ENCODE measurements around the gene TNIK.

TNIK gene

DNA sequence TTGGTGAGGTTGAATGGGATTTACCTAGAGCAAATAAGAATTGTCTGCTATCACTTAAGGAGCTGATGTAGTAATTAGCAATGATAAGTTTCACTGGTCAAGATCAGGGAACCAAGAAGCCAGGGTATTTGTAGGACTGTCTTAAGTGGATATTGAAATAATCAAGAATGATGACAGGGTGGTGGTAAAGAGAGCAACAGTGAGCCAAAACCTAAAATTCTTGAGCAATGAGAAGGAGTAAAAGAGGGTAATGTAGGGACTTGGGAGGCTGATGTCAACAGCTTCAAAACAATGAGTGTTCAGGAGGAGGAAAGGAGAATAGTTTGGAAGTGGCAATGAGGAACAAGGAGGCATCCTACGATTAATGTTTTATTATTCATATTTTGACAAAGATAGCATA is 402.1 kb downstream of the TNIK start:
- Histone ChIP-seq H3K4me3 (ENCODE audit: low read depth, low read length, poor library complexity, severe bottlenecking) (no peak overlapping the region), H4K20me1 (ENCODE audit: insufficient read depth, low read length) (no peaks in the 10 kb centered on the region), H3K27me3 (ENCODE audit: insufficient read depth, low read length) (no peaks in the 10 kb centered on the region), H3K4me1 (ENCODE audit: insufficient read depth, low read length, severe bottlenecking) (no peaks in the 10 kb centered on the region), H3K36me3 (ENCODE audit: insufficient read depth, low read length) (no peaks in the 10 kb centered on the region), H2AFZ (ENCODE audit: low read length) (no peak overlapping the region), H3K9me3 (ENCODE audit: low read length) (no peaks in the 10 kb centered on the region), H3K79me2 (ENCODE audit: insufficient read depth, low read length) (no peaks in the 10 kb centered on the region), H3F3A (ENCODE audit: insufficient read depth, low read length) (no peaks in the 10 kb centered on the region), H3K9me2 (ENCODE audit: low read depth, low read length) (no peaks in the 10 kb centered on the region), H3K4me2 (ENCODE audit: low read length) (no peak overlapping the region), H3K9ac (ENCODE audit: low read length) (no peak overlapping the region), H3K27ac (ENCODE audit: low read depth, low read length, poor library complexity, severe bottlenecking) (no peak overlapping the region)
- TF ChIP-seq CTCF (IDR thresholded peaks at IDR 0.05; ENCODE audit: low read length) (no peak), EZH2 (IDR thresholded peaks at IDR 0.05; ENCODE audit: borderline replicate concordance, low read length) (no peak)

DNA sequence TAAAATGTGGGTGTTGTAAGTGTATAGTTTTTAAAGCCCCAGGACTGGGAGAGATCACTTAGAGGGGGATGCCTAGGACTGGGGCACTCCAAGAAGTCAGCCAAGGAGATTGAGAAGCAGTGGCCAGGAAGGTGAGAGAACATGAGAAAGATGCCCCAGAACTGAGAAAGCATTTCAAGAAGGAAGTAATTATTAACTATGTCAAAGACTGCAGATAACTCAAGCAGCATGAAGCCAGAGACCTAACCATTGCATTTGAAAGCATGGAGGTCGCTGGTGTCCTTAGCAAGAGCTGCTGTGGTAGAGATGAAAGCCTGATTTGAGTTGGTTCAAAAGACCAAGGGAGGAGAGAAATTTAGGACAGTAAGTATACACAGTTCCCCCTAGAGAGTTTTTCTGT is 403.1 kb downstream of the TNIK start:
- Histone ChIP-seq H3K79me2 (ENCODE audit: insufficient read depth, low read length) (no peaks in the 10 kb centered on the region), H3K9ac (ENCODE audit: low read length) (no peak overlapping the region), H3K36me3 (ENCODE audit: insufficient read depth, low read length) (no peaks in the 10 kb centered on the region), H3K4me2 (ENCODE audit: low read length) (no peak overlapping the region), H3K4me3 (ENCODE audit: low read depth, low read length, poor library complexity, severe bottlenecking) (no peak overlapping the region), H3F3A (ENCODE audit: insufficient read depth, low read length) (no peaks in the 10 kb centered on the region), H3K4me1 (ENCODE audit: insufficient read depth, low read length, severe bottlenecking) (no peaks in the 10 kb centered on the region), H4K20me1 (ENCODE audit: insufficient read depth, low read length) (no peaks in the 10 kb centered on the region), H3K27ac (ENCODE audit: low read depth, low read length, poor library complexity, severe bottlenecking) (no peak overlapping the region), H2AFZ (ENCODE audit: low read length) (no peak overlapping the region), H3K9me2 (ENCODE audit: low read depth, low read length) (no peaks in the 10 kb centered on the region), H3K27me3 (ENCODE audit: insufficient read depth, low read length) (no peaks in the 10 kb centered on the region), H3K9me3 (ENCODE audit: low read length) (no peaks in the 10 kb centered on the region)
- no peak for TF ChIP-seq EZH2 (IDR thresholded peaks at IDR 0.05; ENCODE audit: borderline replicate concordance, low read length)
- no peak for TF ChIP-seq CTCF (IDR thresholded peaks at IDR 0.05; ENCODE audit: low read length)

- no peak overlapping the region for H3K4me2 ChIP-seq (ENCODE audit: low read length)
- H4K20me1 ChIP-seq (ENCODE audit: insufficient read depth, low read length), result no peaks in the 10 kb centered on the region
- H3K9me3 ChIP-seq (ENCODE audit: low read length), result no peaks in the 10 kb centered on the region
- H2AFZ ChIP-seq (ENCODE audit: low read length), result no peak overlapping the region
- no peaks in the 10 kb centered on the region for H3K27me3 ChIP-seq (ENCODE audit: insufficient read depth, low read length)
- no peaks in the 10 kb centered on the region for H3K36me3 ChIP-seq (ENCODE audit: insufficient read depth, low read length)
- no peaks in the 10 kb centered on the region for H3F3A ChIP-seq (ENCODE audit: insufficient read depth, low read length)
- H3K9ac ChIP-seq (ENCODE audit: low read length), result no peak overlapping the region
- H3K4me1 ChIP-seq (ENCODE audit: insufficient read depth, low read length, severe bottlenecking), result no peaks in the 10 kb centered on the region
- H3K27ac ChIP-seq (ENCODE audit: low read depth, low read length, poor library complexity, severe bottlenecking), result no peak overlapping the region
- no peak overlapping the region for H3K4me3 ChIP-seq (ENCODE audit: low read depth, low read length, poor library complexity, severe bottlenecking)
- TF ChIP-seq EZH2 (IDR thresholded peaks at IDR 0.05; ENCODE audit: borderline replicate concordance, low read length), result no peak
- TF ChIP-seq CTCF (IDR thresholded peaks at IDR 0.05; ENCODE audit: low read length), result no peak
- no peaks in the 10 kb centered on the region for H3K79me2 ChIP-seq (ENCODE audit: insufficient read depth, low read length)
- no peaks in the 10 kb centered on the region for H3K9me2 ChIP-seq (ENCODE audit: low read depth, low read length)
Observed at GRCh38 chr3:171056528-171056927, 403.7 kb downstream of the TNIK start.

Data from OCI-LY1 (cell line).